HG03565 (cell line): ENCODE data around the gene YPEL5.

Experiments
- ATAC-seq: cut with Tn5 transposase; IDR thresholded peaks from one replicate; pipeline ENCODE4 v1.9.1; 2021; ENCODE audit warnings: mild to moderate bottlenecking, moderate library complexity; ENCODE audit not compliant: unreplicated experiment

The YPEL5 gene

DNA sequence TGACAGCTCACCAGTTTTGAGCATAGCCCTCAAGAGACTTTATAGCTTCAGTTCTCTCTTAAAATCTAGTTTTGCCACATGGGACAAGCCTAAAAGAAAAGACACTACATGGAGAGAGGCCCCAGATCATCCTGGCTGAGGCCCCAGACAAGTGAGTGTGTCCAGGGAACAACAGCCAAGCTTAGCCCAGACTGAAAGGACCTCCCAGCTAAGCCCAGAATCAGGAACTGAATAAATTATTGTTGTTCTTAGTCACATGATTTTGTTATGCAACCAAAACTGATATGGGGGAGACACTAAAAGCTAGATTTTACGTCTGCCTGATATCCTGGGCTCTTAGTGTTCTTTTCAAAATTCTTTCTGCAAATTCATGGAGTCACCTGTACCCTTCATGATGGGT, 55.2 kb downstream of the YPEL5 start:
- ATAC-seq: no peak

DNA sequence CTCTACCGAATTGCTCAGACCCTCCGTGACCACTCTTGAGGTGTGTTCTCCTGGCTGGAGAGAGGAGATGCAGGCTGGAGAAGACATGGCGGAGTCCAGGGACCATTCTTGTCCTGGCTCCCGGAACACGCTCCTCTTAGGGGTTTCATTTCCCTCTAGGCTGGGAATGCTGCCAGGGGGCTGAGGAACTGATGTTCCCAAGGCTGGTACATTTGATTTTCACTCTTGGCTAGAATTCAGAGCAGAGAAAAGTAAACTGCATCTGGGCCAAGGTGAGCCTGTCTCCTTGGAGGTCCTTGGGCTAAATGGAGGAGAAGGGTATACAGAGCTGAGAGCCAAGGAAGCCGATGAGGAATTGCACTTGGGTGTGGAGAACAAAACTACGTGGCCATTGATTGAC, 56.3 kb downstream of the YPEL5 start:
- ATAC-seq: no peak

DNA sequence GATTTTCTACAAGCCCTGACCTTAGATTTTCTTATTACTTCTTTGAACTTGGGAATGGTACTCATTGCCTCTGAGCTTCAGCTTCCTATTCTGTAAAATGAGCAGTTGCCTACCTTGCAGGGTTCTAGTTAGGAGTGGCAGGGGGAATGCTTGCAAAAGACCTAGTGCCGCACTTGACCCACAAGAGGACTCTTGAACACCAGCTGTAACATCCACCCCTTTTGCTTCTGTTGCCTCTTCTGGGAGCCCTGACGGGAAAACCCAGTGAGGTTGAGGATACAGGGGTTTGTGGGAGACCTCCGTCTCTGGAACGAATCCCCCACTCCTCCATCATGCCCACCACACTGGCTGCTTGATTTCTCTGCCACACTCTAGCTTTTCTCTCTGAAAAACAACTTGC, 57.5 kb downstream of the YPEL5 start:
- no peak for ATAC-seq

DNA sequence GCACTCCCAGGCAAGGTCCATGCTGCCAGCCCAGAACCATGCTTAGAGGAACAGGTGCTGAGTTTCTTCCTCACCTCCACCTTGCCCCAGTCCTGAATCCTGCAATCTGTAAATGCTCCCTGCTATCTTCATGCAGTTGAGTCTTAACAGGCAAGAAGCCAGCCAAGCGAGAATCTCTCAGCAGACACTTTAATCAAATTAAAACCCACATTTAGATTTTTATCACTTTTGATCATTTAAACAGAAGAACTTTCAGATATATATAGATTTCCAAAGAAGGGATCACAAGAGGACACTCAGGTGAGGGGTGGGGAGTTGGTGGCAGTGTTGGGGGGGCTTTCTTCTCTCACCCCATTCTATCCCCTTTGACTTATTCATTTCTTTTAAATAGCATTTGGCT, 58.6 kb downstream of the YPEL5 start:
- no peak for ATAC-seq

DNA sequence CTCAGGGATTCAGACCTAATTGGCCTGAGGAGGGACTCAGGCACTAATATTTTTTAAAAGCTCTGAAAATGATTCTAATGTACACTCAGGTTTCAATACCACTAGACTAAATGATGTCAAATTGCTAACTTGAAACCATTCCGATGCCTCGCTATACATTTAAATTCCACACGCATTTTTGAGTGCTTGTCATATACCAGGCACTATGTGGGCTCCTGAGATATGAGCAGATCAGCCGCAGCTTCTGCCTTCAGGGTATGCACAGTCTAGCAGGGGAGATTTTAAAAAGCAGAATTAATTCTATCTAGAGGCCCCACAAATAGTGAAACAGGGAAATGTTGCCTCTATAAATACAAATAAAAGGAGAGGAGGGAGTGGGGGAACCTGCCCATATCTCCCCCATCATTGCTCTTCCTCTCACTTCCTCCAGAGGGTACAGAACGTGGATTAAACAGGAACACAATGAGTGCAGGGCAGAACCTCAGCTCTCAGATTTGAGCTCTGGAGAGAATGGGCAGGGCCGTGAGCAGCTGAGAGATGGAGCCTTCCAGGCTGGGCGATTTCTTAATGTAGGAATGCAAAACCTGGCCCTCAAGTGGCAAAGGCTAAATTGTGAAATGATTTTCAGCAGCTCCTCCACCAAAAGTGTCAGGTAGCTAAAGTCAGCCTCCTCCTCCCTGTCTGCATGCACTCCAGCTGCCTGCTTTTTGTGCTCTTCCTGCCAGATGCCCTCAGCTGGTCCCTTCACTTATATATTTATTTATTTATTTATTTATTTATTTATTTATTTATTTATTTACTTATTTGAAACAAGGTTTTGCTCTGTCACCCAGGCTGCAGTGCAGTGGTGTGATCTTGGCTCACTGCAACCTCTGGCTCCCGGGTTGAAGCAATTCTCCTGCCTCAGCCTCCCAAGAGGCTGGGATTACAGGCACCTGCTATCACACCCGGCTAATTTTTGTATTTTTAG, 59.9 kb downstream of the YPEL5 start:
- ATAC-seq: no peak

DNA sequence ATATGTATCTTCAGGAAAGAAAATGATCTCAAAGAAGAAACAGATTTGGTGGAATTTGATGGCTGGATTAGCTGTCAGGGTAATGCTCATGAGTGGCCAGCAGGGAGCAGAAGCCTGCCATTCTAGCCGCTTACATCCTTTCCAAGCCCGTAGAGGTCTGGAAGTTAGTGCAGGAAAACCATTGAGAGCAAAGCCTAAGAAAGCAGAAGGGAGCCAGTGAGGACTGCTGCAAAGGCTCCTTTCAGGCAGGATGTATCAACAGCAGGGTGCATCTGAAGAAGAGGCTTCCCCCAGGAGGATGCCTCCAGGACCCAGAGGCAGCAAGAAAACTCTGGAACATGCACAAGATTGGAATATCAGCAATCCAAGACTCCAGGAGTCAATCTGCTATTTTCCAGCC, 61.6 kb downstream of the YPEL5 start:
- ATAC-seq: no peak

DNA sequence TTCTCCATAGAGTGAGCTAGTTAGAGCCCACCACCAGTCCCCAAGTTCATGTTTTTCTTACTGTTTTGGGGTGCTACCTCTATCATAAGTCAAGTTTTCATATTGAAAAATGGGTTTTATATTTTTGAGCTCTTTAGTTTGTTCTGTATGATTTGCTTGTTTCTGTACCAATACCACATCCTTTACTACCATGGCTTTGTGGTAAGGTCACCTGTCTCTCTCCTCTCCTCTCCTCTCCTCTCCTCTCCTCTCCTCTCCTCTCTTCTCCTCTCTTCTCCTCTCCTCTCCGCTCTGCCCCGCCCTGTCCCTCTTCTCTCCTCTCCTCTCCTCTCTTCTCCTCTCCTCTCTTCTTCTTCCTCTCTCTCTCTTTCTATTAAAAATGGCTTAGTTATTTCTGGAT, 62.4 kb downstream of the YPEL5 start:
- ATAC-seq: no peak
